Esophagus squamous epithelium (tissue), 5 donors: ENCODE measurements around the gene RBM20. TPM values are rescaled to one million over a fixed set of nuclear protein-coding genes. Genes with fewer than 3 reads are reported as not detected.

Experiments used
- DNase-seq: peaks from one replicate; lab custom pipeline; 2025; lab: John Stamatoyannopoulos, UW
- H3K27ac ChIP-seq, 4 donors: fragments of 200-600 bp; sonication (generic); one replicate each; pipeline ENCODE4 v1.5.1; 2016 to 2019; ENCODE audit warnings: mild to moderate bottlenecking in 1 of 4
- H3K27me3 ChIP-seq, 4 donors: fragments of 200-600 bp; sonication (generic); 1 replicate in 3 of 4; 2 replicates in 1 of 4; pipeline versions ENCODE4 v1.5.1 to v1.6.0; 2017 to 2021; ENCODE audit warnings: antibody characterized with exemption in 1 of 4
- H3K36me3 ChIP-seq, 3 donors: fragments of 200-600 bp; sonication (generic); one replicate each; pipeline ENCODE4 v1.5.1; 2016 to 2019
- H3K4me1 ChIP-seq, 3 donors: fragments of 200-600 bp; sonication (generic); one replicate each; pipeline ENCODE4 v1.5.1; 2017 to 2019
- H3K4me3 ChIP-seq, 4 donors: fragments of 200-600 bp; sonication (generic); 1 replicate in 3 of 4; 2 replicates in 1 of 4; pipeline ENCODE4 v1.5.1; 2016 to 2019; ENCODE audit warnings: mild to moderate bottlenecking in 2 of 4, moderate library complexity in 1 of 4
- H3K9me3 ChIP-seq, 3 donors: fragments of 200-600 bp; sonication (generic); one replicate each; pipeline ENCODE4 v1.5.1; 2016 to 2019
- CTCF ChIP-seq, 6 experiments: fragments of 450-650 bp in 4 of 6; fragments of 200-600 bp in 2 of 6; sonication (generic) in 2 of 6; IDR thresholded peaks; one replicate each; pipeline ENCODE4 v1.5.1; 2016 to 2019; ENCODE audit warnings: antibody characterized with exemption in 6 of 6, mild to moderate bottlenecking in 4 of 6, moderate library complexity in 4 of 6
- POLR2A ChIP-seq, 4 donors: fragments of 450-650 bp; IDR thresholded peaks; one replicate each; pipeline ENCODE4 v1.6.1; 2017; ENCODE audit warnings: antibody characterized with exemption in 4 of 4, mild to moderate bottlenecking in 4 of 4, moderate library complexity in 3 of 4
- WGBS, 2 donors: methylation state at CpG; one replicate each; pipeline ENCODE4 v1.1.5; 2018; 5-methylcytosine and 5-hydroxymethylcytosine counted together
- intact Hi-C: fragments of 100-400 bp; cut with DNase I; formaldehyde crosslinking; loops from one replicate; pipeline ENCODE4 v1.15.0; 2022
- total RNA-seq, 4 donors: library from RNA; depleted of rRNA; stranded (reverse); fragments of >200 nt; gene quantifications; one replicate each; pipeline ENCODE4 v1.1.0, GENCODE V29; 2016
- donor health status: DM: yes; HTN: yes; CAD: no.

The RBM20 gene
- total RNA-seq, 4 donors from 2014 or later, result 2.1 to 10.3 (median 3.7) TPM

DNA sequence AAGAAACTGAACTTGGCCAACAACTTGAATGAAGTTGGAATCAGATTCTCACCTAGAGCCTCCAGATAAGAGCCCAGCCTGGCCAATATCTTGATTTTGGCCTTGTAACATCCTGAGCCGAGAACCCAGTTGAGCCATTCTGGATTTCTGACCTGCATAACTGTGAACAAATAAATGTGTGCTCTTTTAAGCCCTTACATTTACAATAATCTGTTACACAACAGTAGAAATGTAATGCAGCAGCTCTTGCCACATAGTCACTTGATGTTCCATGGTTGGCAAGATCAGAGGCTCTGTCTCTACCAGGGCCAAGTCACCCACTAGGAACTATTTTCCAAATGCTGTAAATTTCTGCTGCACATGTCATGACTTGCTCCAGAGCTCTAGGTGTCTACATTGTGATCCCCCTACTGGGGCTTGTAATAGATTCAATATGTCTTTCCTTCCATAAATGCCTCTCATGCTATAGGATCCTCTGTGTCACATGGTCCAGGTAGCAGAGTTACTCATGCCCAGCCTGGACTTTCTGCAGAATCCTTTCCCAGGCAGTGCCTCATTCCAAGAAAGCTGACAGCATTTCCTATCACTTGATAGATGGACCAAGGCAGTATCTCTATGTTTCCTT lies 11.4 kb upstream of the RBM20 start:
- no peaks in the 10 kb centered on the region for H3K27me3 ChIP-seq
- WGBS, 2 donors, result 70 to 75% methylated on average over 1 of the region's 1 CpG
- no peak overlapping the region for H3K27ac ChIP-seq
- no peak overlapping the region for H3K4me3 ChIP-seq
- H3K36me3 ChIP-seq, result no peaks in the 10 kb centered on the region
- TF ChIP-seq POLR2A (IDR thresholded peaks at IDR 0.05) (no peak), CTCF (IDR thresholded peaks at IDR 0.05) (no peak)
- H3K9me3 ChIP-seq, result no peaks in the 10 kb centered on the region
- no peak for DNase-seq
- intact Hi-C loops, result no loop called here
- peaks cover 0 to 14% (median 5%) of the 10 kb centered on the region in 3 donors for H3K4me1 ChIP-seq

- TF ChIP-seq CTCF (IDR thresholded peaks at IDR 0.05) (no peak), POLR2A (IDR thresholded peaks at IDR 0.05) (no peak)
- no peak for DNase-seq
- no peaks in the 10 kb centered on the region for H3K36me3 ChIP-seq
These were observed 9.5 kb upstream of the RBM20 start for GRCh38 chr10:110634527-110635209.

GRCh38 chr10:110636572-110636931 lies 7.6 kb upstream of the RBM20 start:
- no peaks in the 10 kb centered on the region for H3K36me3 ChIP-seq
- 83 to 94% methylated on average over 2 of the region's 2 CpGs for WGBS, 2 donors
- H3K4me3 ChIP-seq, result no peak overlapping the region
- DNase-seq, result no peak
- H3K27me3 ChIP-seq, result peaks cover 0 to 10% (median 0%) of the 10 kb centered on the region in 4 donors
- TF ChIP-seq CTCF (IDR thresholded peaks at IDR 0.05) (no peak), POLR2A (IDR thresholded peaks at IDR 0.05) (no peak)
- H3K4me1 ChIP-seq, result no peaks in the 10 kb centered on the region
- H3K9me3 ChIP-seq, result no peaks in the 10 kb centered on the region
- H3K27ac ChIP-seq, result no peak overlapping the region
- intact Hi-C loops, result no loop called here

More at GRCh38 chr10:110634527-110635209, 9.5 kb upstream of the RBM20 start:
- Histone ChIP-seq H3K9me3 (no peaks in the 10 kb centered on the region), H3K27me3 (no peaks in the 10 kb centered on the region), H3K4me3 (no peak overlapping the region), H3K4me1 (peaks cover 0 to 3% (median 1%) of the 10 kb centered on the region in 3 donors), H3K27ac (no peak overlapping the region)
- intact Hi-C loops, result no loop called here
- 35 to 47% methylated on average over 9 of the region's 9 CpGs for WGBS, 2 donors

DNA sequence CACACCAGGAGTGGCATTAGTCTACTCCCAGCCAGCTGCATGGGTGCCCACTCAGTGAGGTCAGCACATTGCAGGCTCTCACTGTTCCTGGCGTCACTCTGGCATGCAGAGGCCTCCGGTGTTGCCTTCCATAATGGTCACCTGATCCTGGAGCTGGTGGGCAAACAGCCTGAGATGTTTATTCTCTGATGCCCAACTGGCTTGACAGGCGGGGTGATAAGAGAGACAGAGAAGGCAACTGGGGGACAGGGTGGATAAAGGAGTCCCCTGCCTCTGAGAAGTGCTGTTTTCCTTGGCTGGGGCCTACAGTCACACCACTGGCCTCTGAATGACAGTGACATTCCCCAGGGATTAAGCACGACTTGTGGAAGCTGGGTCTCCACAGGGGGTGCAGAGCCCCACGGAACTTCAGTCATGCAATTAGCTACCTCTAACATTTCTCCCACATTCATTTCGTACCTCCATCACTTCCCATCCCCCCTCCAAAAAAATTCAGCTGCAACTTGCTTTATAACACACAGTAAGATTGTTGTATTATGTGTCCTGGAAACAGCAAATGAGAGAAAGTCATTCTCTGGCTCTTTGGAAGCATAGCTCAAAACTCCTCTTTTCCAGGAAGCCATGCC lies 7.1 kb upstream of the RBM20 start:
- intact Hi-C loops, result no loop called here
- Histone ChIP-seq H3K27me3 (peaks cover 0 to 15% (median 0%) of the 10 kb centered on the region in 4 donors), H3K9me3 (no peaks in the 10 kb centered on the region), H3K4me1 (no peaks in the 10 kb centered on the region), H3K4me3 (no peak overlapping the region), H3K27ac (no peak overlapping the region), H3K36me3 (no peaks in the 10 kb centered on the region)
- TF ChIP-seq CTCF (IDR thresholded peaks at IDR 0.05), result no peak
- 51 to 68% methylated on average over 3 to 4 of the region's 6 CpGs for WGBS, 2 donors
- no peak for DNase-seq

DNA sequence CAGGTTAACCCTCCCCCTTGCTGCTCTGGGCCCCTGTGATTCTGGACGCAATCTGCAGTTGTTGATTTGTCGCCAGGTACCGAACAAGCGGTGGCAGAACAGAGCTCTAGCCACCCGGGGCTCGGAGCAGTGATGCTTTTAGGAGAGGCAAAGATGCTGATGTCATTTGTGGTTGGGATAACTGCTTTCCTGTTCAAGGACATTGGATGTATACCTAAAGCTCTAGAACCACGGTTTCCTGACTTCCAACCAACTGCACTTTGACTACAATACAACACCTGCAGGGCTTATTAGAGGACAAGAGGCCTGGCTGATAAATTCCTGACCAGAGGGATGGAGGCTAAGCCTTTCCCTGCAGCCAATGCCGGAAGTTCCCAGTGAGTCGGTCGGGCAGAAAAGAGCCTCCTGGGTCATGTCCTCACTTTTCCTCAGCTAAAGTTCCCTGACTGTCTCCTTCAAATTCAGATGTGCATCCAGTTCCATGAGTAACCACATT lies 6.5 kb upstream of the RBM20 start:
- TF ChIP-seq POLR2A (IDR thresholded peaks at IDR 0.05), result no peak
- 48 to 59% methylated on average over 9 to 10 of the region's 10 CpGs for WGBS, 2 donors
- intact Hi-C loops, result no loop called here

More for the DNA sequence above, 6.5 kb upstream of the RBM20 start:
- no peaks in the 10 kb centered on the region for H3K9me3 ChIP-seq
- H3K27me3 ChIP-seq, result peaks cover 0 to 20% (median 0%) of the 10 kb centered on the region in 4 donors
- no peaks in the 10 kb centered on the region for H3K36me3 ChIP-seq
- no peak for DNase-seq
- H3K27ac ChIP-seq, result no peak overlapping the region
- H3K4me1 ChIP-seq, result no peaks in the 10 kb centered on the region
- no peak overlapping the region for H3K4me3 ChIP-seq
